ENCODE measurements around the gene CLSTN2.

The CLSTN2 gene

GRCh38 chr3:140470211-140470610 is 535.2 kb downstream of the CLSTN2 start:
- no peak overlapping the region for H3K4me2 ChIP-seq (ENCODE audit: low read length)
- no peak overlapping the region for H3K9ac ChIP-seq (ENCODE audit: low read length)
- no peak overlapping the region for H4K12ac ChIP-seq (ENCODE audit: low read depth, low read length)
- no peak overlapping the region for H3K18ac ChIP-seq (ENCODE audit: low read length)
- H2BK12ac ChIP-seq (ENCODE audit: low read length): no peak overlapping the region
- H3K79me2 ChIP-seq (ENCODE audit: control insufficient read depth, insufficient read depth, low read length, poor library complexity): no peaks in the 10 kb centered on the region
- no peak overlapping the region for H2BK5ac ChIP-seq (ENCODE audit: low read depth, low read length, poor library complexity)
- H2AK5ac ChIP-seq (ENCODE audit: low read length): no peak overlapping the region
- peaks cover 5 to 6% of the 10 kb centered on the region in 2 experiments for H3K36me3 ChIP-seq (ENCODE audit: control insufficient read depth in 1 of 2, insufficient read depth in 2 of 2, low read length in 2 of 2)
- peaks cover 4% of the 10 kb centered on the region for H3K9me3 ChIP-seq (ENCODE audit: insufficient read depth, low read depth, low read length)
- no peak overlapping the region for H3K4me3 ChIP-seq (ENCODE audit: low read depth, low read length)
- H4K91ac ChIP-seq (ENCODE audit: low read depth, low read length): no peak overlapping the region
- no peak overlapping the region for H4K8ac ChIP-seq (ENCODE audit: low read depth, low read length)
- H3K27ac ChIP-seq (ENCODE audit: low read depth, low read length): no peak overlapping the region
- H3K14ac ChIP-seq (ENCODE audit: low read length): no peak overlapping the region
- H2BK120ac ChIP-seq (ENCODE audit: insufficient read depth, low read length, poor library complexity): no peak overlapping the region
- peaks cover 2% of the 10 kb centered on the region for H3K79me1 ChIP-seq (ENCODE audit: low read length)
- WGBS (ENCODE audit: extremely low coverage, insufficient coverage, insufficient read length): no CpG with 5 or more reads among the region's 4 CpGs
- H3K23ac ChIP-seq (ENCODE audit: low read length): no peak overlapping the region
- H2AFZ ChIP-seq (ENCODE audit: insufficient read depth, low read length, poor library complexity): no peak overlapping the region
- DNase-seq: no peak
- H3K4me1 ChIP-seq (ENCODE audit: control insufficient read depth in 1 of 2, insufficient read depth in 2 of 2, low read length in 2 of 2): no peaks in the 10 kb centered on the region
- H3K4ac ChIP-seq (ENCODE audit: low read depth, low read length): no peak overlapping the region
- no peaks in the 10 kb centered on the region for H3K27me3 ChIP-seq (ENCODE audit: insufficient read depth, low read length)

GRCh38 chr3:140470962-140471361 is 536.0 kb downstream of the CLSTN2 start:
- peaks cover 2% of the 10 kb centered on the region for H3K79me1 ChIP-seq (ENCODE audit: low read length)
- H3K27ac ChIP-seq (ENCODE audit: low read depth, low read length): no peak overlapping the region
- H3K23ac ChIP-seq (ENCODE audit: low read length): no peak overlapping the region
- H3K4me1 ChIP-seq (ENCODE audit: control insufficient read depth in 1 of 2, insufficient read depth in 2 of 2, low read length in 2 of 2): no peaks in the 10 kb centered on the region
- no peak overlapping the region for H2BK5ac ChIP-seq (ENCODE audit: low read depth, low read length, poor library complexity)
- H2BK120ac ChIP-seq (ENCODE audit: insufficient read depth, low read length, poor library complexity): no peak overlapping the region
- no peak overlapping the region for H3K4me3 ChIP-seq (ENCODE audit: low read depth, low read length)
- no peak overlapping the region for H4K12ac ChIP-seq (ENCODE audit: low read depth, low read length)
- no CpG with 5 or more reads among the region's 2 CpGs for WGBS (ENCODE audit: extremely low coverage, insufficient coverage, insufficient read length)
- H4K91ac ChIP-seq (ENCODE audit: low read depth, low read length): no peak overlapping the region
- peaks cover 5 to 6% of the 10 kb centered on the region in 2 experiments for H3K36me3 ChIP-seq (ENCODE audit: control insufficient read depth in 1 of 2, insufficient read depth in 2 of 2, low read length in 2 of 2)
- H2AFZ ChIP-seq (ENCODE audit: insufficient read depth, low read length, poor library complexity): no peak overlapping the region
- H3K9me3 ChIP-seq (ENCODE audit: insufficient read depth, low read depth, low read length): peaks cover 2% of the 10 kb centered on the region
- H4K8ac ChIP-seq (ENCODE audit: low read depth, low read length): no peak overlapping the region
- DNase-seq: no peak
- H2AK5ac ChIP-seq (ENCODE audit: low read length): no peak overlapping the region
- H3K27me3 ChIP-seq (ENCODE audit: insufficient read depth, low read length): no peaks in the 10 kb centered on the region
- no peak overlapping the region for H2BK12ac ChIP-seq (ENCODE audit: low read length)
- H3K79me2 ChIP-seq (ENCODE audit: control insufficient read depth, insufficient read depth, low read length, poor library complexity): no peaks in the 10 kb centered on the region
- H3K9ac ChIP-seq (ENCODE audit: low read length): no peak overlapping the region
- H3K18ac ChIP-seq (ENCODE audit: low read length): no peak overlapping the region
- H3K4ac ChIP-seq (ENCODE audit: low read depth, low read length): no peak overlapping the region
- H3K4me2 ChIP-seq (ENCODE audit: low read length): no peak overlapping the region
- H3K14ac ChIP-seq (ENCODE audit: low read length): no peak overlapping the region

GRCh38 chr3:140472306-140473020 is 537.5 kb downstream of the CLSTN2 start:
- no CpG with 5 or more reads among the region's 3 CpGs for WGBS (ENCODE audit: extremely low coverage, insufficient coverage, insufficient read length)
- no peak overlapping the region for H4K12ac ChIP-seq (ENCODE audit: low read depth, low read length)
- H3K18ac ChIP-seq (ENCODE audit: low read length): no peak overlapping the region
- H3K27ac ChIP-seq (ENCODE audit: low read depth, low read length): no peak overlapping the region
- no peak for DNase-seq
- no peak overlapping the region for H2AK5ac ChIP-seq (ENCODE audit: low read length)
- H2BK5ac ChIP-seq (ENCODE audit: low read depth, low read length, poor library complexity): no peak overlapping the region
- no peak overlapping the region for H2AFZ ChIP-seq (ENCODE audit: insufficient read depth, low read length, poor library complexity)
- no peak overlapping the region for H3K4me3 ChIP-seq (ENCODE audit: low read depth, low read length)
- no peak overlapping the region for H2BK12ac ChIP-seq (ENCODE audit: low read length)
- no peak overlapping the region for H3K4ac ChIP-seq (ENCODE audit: low read depth, low read length)
- peaks cover under 1% of the 10 kb centered on the region for H3K79me1 ChIP-seq (ENCODE audit: low read length)
- no peaks in the 10 kb centered on the region for H3K79me2 ChIP-seq (ENCODE audit: control insufficient read depth, insufficient read depth, low read length, poor library complexity)
- H3K27me3 ChIP-seq (ENCODE audit: insufficient read depth, low read length): no peaks in the 10 kb centered on the region
- no peak overlapping the region for H4K8ac ChIP-seq (ENCODE audit: low read depth, low read length)
- no peaks in the 10 kb centered on the region for H3K4me1 ChIP-seq (ENCODE audit: control insufficient read depth in 1 of 2, insufficient read depth in 2 of 2, low read length in 2 of 2)
- no peak overlapping the region for H4K91ac ChIP-seq (ENCODE audit: low read depth, low read length)
- H3K9me3 ChIP-seq (ENCODE audit: insufficient read depth, low read depth, low read length): no peaks in the 10 kb centered on the region
- no peak overlapping the region for H3K14ac ChIP-seq (ENCODE audit: low read length)
- no peak overlapping the region for H3K9ac ChIP-seq (ENCODE audit: low read length)
- no peak overlapping the region for H2BK120ac ChIP-seq (ENCODE audit: insufficient read depth, low read length, poor library complexity)
- no peak overlapping the region for H3K4me2 ChIP-seq (ENCODE audit: low read length)
- no peak overlapping the region for H3K23ac ChIP-seq (ENCODE audit: low read length)
- no peaks in the 10 kb centered on the region for H3K36me3 ChIP-seq (ENCODE audit: control insufficient read depth in 1 of 2, insufficient read depth in 2 of 2, low read length in 2 of 2)

- WGBS (ENCODE audit: extremely low coverage, insufficient coverage, insufficient read length): no CpG with 5 or more reads among the region's 1 CpG
- no peak overlapping the region for H4K91ac ChIP-seq (ENCODE audit: low read depth, low read length)
- H3K79me1 ChIP-seq (ENCODE audit: low read length): no peaks in the 10 kb centered on the region
- H2AFZ ChIP-seq (ENCODE audit: insufficient read depth, low read length, poor library complexity): no peak overlapping the region
- no peak overlapping the region for H3K4me3 ChIP-seq (ENCODE audit: low read depth, low read length)
- H3K27me3 ChIP-seq (ENCODE audit: insufficient read depth, low read length): no peaks in the 10 kb centered on the region
- H4K12ac ChIP-seq (ENCODE audit: low read depth, low read length): no peak overlapping the region
- no peak overlapping the region for H3K4me2 ChIP-seq (ENCODE audit: low read length)
- H3K27ac ChIP-seq (ENCODE audit: low read depth, low read length): no peak overlapping the region
- no peak overlapping the region for H3K18ac ChIP-seq (ENCODE audit: low read length)
- no peak overlapping the region for H2BK5ac ChIP-seq (ENCODE audit: low read depth, low read length, poor library complexity)
- H3K4ac ChIP-seq (ENCODE audit: low read depth, low read length): no peak overlapping the region
- no peaks in the 10 kb centered on the region for H3K79me2 ChIP-seq (ENCODE audit: control insufficient read depth, insufficient read depth, low read length, poor library complexity)
- peaks cover 4% of the 10 kb centered on the region for H3K9me3 ChIP-seq (ENCODE audit: insufficient read depth, low read depth, low read length)
- no peak overlapping the region for H2AK5ac ChIP-seq (ENCODE audit: low read length)
- no peaks in the 10 kb centered on the region for H3K4me1 ChIP-seq (ENCODE audit: control insufficient read depth in 1 of 2, insufficient read depth in 2 of 2, low read length in 2 of 2)
- no peak for DNase-seq
- no peak overlapping the region for H4K8ac ChIP-seq (ENCODE audit: low read depth, low read length)
- H3K9ac ChIP-seq (ENCODE audit: low read length): no peak overlapping the region
- no peak overlapping the region for H2BK12ac ChIP-seq (ENCODE audit: low read length)
- no peak overlapping the region for H3K23ac ChIP-seq (ENCODE audit: low read length)
- no peaks in the 10 kb centered on the region for H3K36me3 ChIP-seq (ENCODE audit: control insufficient read depth in 1 of 2, insufficient read depth in 2 of 2, low read length in 2 of 2)
- no peak overlapping the region for H2BK120ac ChIP-seq (ENCODE audit: insufficient read depth, low read length, poor library complexity)
- H3K14ac ChIP-seq (ENCODE audit: low read length): no peak overlapping the region
These were observed 552.6 kb downstream of the CLSTN2 start for GRCh38 chr3:140487566-140487965.
